ENCODE data around the gene UBE2V1. TPM values are rescaled to one million over a fixed set of nuclear protein-coding genes. Genes with fewer than 3 reads are reported as not detected.

UBE2V1 gene
- total and polyA plus RNA-seq, 2 of the 13 experiments (the other 11 are each of a cell fraction or from before 2014, with no cell fraction given), result 81.3 to 132 TPM

DNA sequence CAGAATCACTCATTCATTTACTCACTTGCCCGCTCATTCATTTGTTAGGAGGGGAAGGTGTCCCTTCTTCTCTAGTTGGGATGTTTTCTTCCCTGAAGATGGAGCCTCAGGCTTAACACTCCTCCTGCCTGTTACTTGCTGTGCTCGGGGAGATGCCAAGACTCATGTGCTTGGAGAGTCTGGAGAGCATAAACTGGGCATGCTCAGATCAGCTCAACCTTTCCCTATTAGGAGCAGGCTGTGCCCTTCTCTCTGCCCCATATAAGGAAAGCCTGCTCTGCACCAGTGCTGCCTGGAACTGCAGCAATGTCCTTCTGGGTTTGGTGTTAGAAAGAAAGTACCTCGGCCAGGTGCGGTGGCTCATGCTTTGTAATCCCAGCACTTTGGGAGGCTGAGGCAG is 18.0 kb upstream of the UBE2V1 start (continued):
- TF ChIP-seq, protein P1, sequence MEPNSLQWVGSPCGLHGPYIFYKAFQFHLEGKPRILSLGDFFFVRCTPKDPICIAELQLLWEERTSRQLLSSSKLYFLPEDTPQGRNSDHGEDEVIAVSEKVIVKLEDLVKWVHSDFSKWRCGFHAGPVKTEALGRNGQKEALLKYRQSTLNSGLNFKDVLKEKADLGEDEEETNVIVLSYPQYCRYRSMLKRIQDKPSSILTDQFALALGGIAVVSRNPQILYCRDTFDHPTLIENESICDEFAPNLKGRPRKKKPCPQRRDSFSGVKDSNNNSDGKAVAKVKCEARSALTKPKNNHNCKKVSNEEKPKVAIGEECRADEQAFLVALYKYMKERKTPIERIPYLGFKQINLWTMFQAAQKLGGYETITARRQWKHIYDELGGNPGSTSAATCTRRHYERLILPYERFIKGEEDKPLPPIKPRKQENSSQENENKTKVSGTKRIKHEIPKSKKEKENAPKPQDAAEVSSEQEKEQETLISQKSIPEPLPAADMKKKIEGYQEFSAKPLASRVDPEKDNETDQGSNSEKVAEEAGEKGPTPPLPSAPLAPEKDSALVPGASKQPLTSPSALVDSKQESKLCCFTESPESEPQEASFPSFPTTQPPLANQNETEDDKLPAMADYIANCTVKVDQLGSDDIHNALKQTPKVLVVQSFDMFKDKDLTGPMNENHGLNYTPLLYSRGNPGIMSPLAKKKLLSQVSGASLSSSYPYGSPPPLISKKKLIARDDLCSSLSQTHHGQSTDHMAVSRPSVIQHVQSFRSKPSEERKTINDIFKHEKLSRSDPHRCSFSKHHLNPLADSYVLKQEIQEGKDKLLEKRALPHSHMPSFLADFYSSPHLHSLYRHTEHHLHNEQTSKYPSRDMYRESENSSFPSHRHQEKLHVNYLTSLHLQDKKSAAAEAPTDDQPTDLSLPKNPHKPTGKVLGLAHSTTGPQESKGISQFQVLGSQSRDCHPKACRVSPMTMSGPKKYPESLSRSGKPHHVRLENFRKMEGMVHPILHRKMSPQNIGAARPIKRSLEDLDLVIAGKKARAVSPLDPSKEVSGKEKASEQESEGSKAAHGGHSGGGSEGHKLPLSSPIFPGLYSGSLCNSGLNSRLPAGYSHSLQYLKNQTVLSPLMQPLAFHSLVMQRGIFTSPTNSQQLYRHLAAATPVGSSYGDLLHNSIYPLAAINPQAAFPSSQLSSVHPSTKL (CRISPR knock-in tag; IDR thresholded peaks at IDR 0.05), result no peak
- TF ChIP-seq ZNF644 (CRISPR knock-in tag; IDR thresholded peaks at IDR 0.05; ENCODE audit: low read depth) (no peak), ZNF788 (CRISPR knock-in tag; IDR thresholded peaks at IDR 0.05; ENCODE audit: borderline replicate concordance) (no peak), ZNF547 (CRISPR knock-in tag; IDR thresholded peaks at IDR 0.05) (no peak), ZNF577 (CRISPR knock-in tag; IDR thresholded peaks at IDR 0.05; ENCODE audit: borderline replicate concordance, low read depth) (no peak)
- TF ChIP-seq, protein P2, sequence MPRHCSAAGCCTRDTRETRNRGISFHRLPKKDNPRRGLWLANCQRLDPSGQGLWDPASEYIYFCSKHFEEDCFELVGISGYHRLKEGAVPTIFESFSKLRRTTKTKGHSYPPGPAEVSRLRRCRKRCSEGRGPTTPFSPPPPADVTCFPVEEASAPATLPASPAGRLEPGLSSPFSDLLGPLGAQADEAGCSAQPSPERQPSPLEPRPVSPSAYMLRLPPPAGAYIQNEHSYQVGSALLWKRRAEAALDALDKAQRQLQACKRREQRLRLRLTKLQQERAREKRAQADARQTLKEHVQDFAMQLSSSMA (CRISPR knock-in tag; IDR thresholded peaks at IDR 0.05), result no peak
- TF ChIP-seq, protein P3, sequence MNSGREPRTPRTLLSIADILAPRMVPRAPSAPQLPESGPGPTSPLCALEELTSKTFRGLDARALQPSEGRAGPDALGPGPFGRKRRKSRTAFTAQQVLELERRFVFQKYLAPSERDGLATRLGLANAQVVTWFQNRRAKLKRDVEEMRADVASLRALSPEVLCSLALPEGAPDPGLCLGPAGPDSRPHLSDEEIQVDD (CRISPR knock-in tag; IDR thresholded peaks at IDR 0.05; ENCODE audit: borderline replicate concordance), result no peak

DNA sequence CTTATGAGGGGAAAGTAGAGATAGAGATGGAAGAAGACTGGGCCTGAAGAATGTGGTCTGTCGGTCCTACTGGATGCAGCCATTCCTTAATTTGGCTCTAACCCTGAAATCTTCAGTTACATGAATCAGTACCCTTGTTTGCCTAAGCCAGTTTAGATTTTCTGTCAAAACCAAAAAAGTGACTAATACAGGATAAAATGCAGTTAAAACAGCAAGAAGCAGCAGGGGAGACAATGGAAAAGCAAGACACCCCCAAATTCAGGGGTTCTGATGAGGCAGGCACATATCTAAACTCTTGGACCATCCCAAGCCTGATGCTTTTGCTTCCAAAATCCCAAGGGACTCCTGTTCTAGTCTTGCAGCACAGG is 17.4 kb upstream of the UBE2V1 start:
- Histone ChIP-seq H3K4me1 (ENCODE audit: insufficient read depth, low read length) (peaks cover 7% of the 10 kb centered on the region), H3K27ac (ENCODE audit: extremely low read length, insufficient read depth, low read length) (no peak overlapping the region), H3K27me3 (ENCODE audit: control insufficient read depth in 1 of 2, insufficient read depth in 2 of 2, low read length in 2 of 2) (no peaks in the 10 kb centered on the region), H3K4me2 (ENCODE audit: low read depth, low read length) (no peak overlapping the region), H3K9me3 (ENCODE audit: low read length) (no peaks in the 10 kb centered on the region), H2AFZ (ENCODE audit: low read length) (no peak overlapping the region), H3K4me3 (replicated peaks in 1 of 3; ENCODE audit: insufficient read depth in 1 of 3, low read depth in 2 of 3, low read length in 3 of 3) (no peak overlapping the region), H3K79me2 (ENCODE audit: insufficient read depth, low read length) (no peaks in the 10 kb centered on the region), H3K9ac (ENCODE audit: insufficient read depth, low read depth, low read length) (no peak overlapping the region), H4K20me1 (ENCODE audit: insufficient read depth, low read length) (no peaks in the 10 kb centered on the region), H3K36me3 (replicated peaks in 1 of 2; ENCODE audit: control insufficient read depth in 1 of 2, insufficient read depth in 2 of 2, low read length in 2 of 2) (peaks cover 65 to 87% of the 10 kb centered on the region in 2 experiments)
- in situ Hi-C loops (cut with HindIII; ENCODE audit: extremely low pct_ligation_motif_present, low pct_unique_long_range_greater_than_20kb), result no loop called here
- no TSS peak for BruUV-seq (replicated peaks)
- ATAC-seq, result no peak
- TF ChIP-seq ZBTB8A (CRISPR knock-in tag; IDR thresholded peaks at IDR 0.05; ENCODE audit: borderline replicate concordance, low read depth), result no peak
- TF ChIP-seq, protein P4, sequence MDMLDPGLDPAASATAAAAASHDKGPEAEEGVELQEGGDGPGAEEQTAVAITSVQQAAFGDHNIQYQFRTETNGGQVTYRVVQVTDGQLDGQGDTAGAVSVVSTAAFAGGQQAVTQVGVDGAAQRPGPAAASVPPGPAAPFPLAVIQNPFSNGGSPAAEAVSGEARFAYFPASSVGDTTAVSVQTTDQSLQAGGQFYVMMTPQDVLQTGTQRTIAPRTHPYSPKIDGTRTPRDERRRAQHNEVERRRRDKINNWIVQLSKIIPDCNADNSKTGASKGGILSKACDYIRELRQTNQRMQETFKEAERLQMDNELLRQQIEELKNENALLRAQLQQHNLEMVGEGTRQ (IDR thresholded peaks at IDR 0.05; ENCODE audit: low read depth, low read length), result no peak
- TF ChIP-seq, protein P4 (CRISPR knock-in tag; IDR thresholded peaks at IDR 0.05; ENCODE audit: borderline replicate concordance), result 0 out of 2 replicates have a peak, but pooled peaks have one; percentile 30
- no peak for TF ChIP-seq SMYD3 (CRISPR knock-in tag; IDR thresholded peaks at IDR 0.05)
- TF ChIP-seq, protein P5, sequence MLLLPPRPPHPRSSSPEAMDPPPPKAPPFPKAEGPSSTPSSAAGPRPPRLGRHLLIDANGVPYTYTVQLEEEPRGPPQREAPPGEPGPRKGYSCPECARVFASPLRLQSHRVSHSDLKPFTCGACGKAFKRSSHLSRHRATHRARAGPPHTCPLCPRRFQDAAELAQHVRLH (CRISPR knock-in tag; IDR thresholded peaks at IDR 0.05; ENCODE audit: borderline replicate concordance, low read depth), result no peak
- POLR2A ChIA-PET, result no interaction called here
- intact Hi-C loops (cut with micrococcal nuclease; ENCODE audit: unreplicated experiment), result no loop called here
- CTCF ChIA-PET (ENCODE audit: low intra/inter-chr PET ratio, low total read pairs), result no interaction called here
- 43% methylated on average over 1 of the region's 1 CpG for WGBS (ENCODE audit: low lambda C conversion rate)
- no peak for FAIRE-seq
- DNase-seq (ENCODE audit: low spot score), result no peak
